ENCODE results near the gene GNG13.

GNG13 gene

GRCh38 chr16:813204-813915, 12.8 kb upstream of the GNG13 start:
- DNase-seq, result peak; percentile 1

GRCh38 chr16:808085-808386, 7.5 kb upstream of the GNG13 start:
- DNase-seq, result no peak

GRCh38 chr16:807347-808084, 7.0 kb upstream of the GNG13 start:
- DNase-seq, result peak; percentile 72

GRCh38 chr16:805474-805873, 4.9 kb upstream of the GNG13 start:
- no peak for DNase-seq

- no peak for DNase-seq
Observed at GRCh38 chr16:804193-805048, 3.9 kb upstream of the GNG13 start.

GRCh38 chr16:803754-804080, 3.2 kb upstream of the GNG13 start:
- no peak for DNase-seq

GRCh38 chr16:802914-803753, 2.6 kb upstream of the GNG13 start:
- no peak for DNase-seq

- no peak for DNase-seq
Observed at GRCh38 chr16:802461-802860, 1.9 kb upstream of the GNG13 start.

GRCh38 chr16:801584-802363, 1.2 kb upstream of the GNG13 start:
- DNase-seq, result no peak

GRCh38 chr16:800834-801511, 439 bp upstream of the GNG13 start:
- no peak for DNase-seq

- no peak for DNase-seq
Observed at GRCh38 chr16:799111-799947, 1.2 kb downstream of the GNG13 start.

- no peak for DNase-seq
Observed at GRCh38 chr16:798666-799065, 1.9 kb downstream of the GNG13 start.

- no peak for DNase-seq
Observed at GRCh38 chr16:797686-798085, 2.8 kb downstream of the GNG13 start.

GRCh38 chr16:797120-797420, 3.5 kb downstream of the GNG13 start:
- DNase-seq, result no peak

- DNase-seq, result no peak
Observed at GRCh38 chr16:796296-797119, 4.0 kb downstream of the GNG13 start.

- DNase-seq, result no peak
Observed at GRCh38 chr16:795580-796229, 4.8 kb downstream of the GNG13 start.

GRCh38 chr16:794853-795466, 5.6 kb downstream of the GNG13 start:
- DNase-seq, result no peak

- DNase-seq, result no peak
Observed at GRCh38 chr16:794091-794822, 6.3 kb downstream of the GNG13 start.

Data from kidney glomerular epithelial cell (primary cell).